Measurements from ENCODE around the gene SH3RF3.

Gene SH3RF3

GRCh38 chr2:109367683-109368082 lies 238.7 kb downstream of the SH3RF3 start:
- TF ChIP-seq POLR2A (IDR thresholded peaks at IDR 0.05; ENCODE audit: extremely low read depth, insufficient read length) (no peak), MAX (IDR thresholded peaks at IDR 0.05; ENCODE audit: low read depth, low read length) (no peak), MYC (IDR thresholded peaks at IDR 0.05; ENCODE audit: low read depth, low read length) (no peak)
- TF ChIP-seq, protein P1, sequence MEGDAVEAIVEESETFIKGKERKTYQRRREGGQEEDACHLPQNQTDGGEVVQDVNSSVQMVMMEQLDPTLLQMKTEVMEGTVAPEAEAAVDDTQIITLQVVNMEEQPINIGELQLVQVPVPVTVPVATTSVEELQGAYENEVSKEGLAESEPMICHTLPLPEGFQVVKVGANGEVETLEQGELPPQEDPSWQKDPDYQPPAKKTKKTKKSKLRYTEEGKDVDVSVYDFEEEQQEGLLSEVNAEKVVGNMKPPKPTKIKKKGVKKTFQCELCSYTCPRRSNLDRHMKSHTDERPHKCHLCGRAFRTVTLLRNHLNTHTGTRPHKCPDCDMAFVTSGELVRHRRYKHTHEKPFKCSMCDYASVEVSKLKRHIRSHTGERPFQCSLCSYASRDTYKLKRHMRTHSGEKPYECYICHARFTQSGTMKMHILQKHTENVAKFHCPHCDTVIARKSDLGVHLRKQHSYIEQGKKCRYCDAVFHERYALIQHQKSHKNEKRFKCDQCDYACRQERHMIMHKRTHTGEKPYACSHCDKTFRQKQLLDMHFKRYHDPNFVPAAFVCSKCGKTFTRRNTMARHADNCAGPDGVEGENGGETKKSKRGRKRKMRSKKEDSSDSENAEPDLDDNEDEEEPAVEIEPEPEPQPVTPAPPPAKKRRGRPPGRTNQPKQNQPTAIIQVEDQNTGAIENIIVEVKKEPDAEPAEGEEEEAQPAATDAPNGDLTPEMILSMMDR (IDR thresholded peaks at IDR 0.05; ENCODE audit: low read depth, low read length), result no peak
- no peak overlapping the region for H3K4me3 ChIP-seq (ENCODE audit: low read depth, low read length)
- no peak for DNase-seq (ENCODE audit: low read depth)

DNA sequence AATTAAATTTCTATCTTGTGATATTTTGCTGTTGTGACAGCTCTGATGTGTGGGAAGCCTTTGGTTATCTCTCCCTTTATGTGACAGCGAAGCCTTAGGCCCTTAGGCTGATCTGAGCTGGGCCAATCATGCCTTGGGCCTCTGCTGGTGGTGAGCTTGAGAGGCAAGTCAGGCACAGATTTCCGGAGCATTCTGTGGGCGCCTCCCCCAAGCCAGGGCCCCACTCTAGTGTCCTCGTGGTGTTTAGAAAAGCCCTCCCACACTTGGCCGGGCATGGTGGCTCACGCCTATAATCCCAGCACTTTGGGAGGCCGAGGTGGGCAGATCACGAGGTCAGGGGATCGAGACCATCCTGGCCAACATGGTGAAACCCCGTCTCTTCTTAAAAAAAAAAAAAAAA lies 239.8 kb downstream of the SH3RF3 start:
- DNase-seq (ENCODE audit: low read depth), result no peak
- TF ChIP-seq MAX (IDR thresholded peaks at IDR 0.05; ENCODE audit: low read depth, low read length), result no peak
- TF ChIP-seq MYC (IDR thresholded peaks at IDR 0.05; ENCODE audit: low read depth, low read length), result no peak
- TF ChIP-seq, protein P1 (IDR thresholded peaks at IDR 0.05; ENCODE audit: low read depth, low read length), result no peak
- TF ChIP-seq POLR2A (IDR thresholded peaks at IDR 0.05; ENCODE audit: extremely low read depth, insufficient read length), result no peak
- H3K4me3 ChIP-seq (ENCODE audit: low read depth, low read length), result no peak overlapping the region

GRCh38 chr2:109369671-109370191 lies 240.7 kb downstream of the SH3RF3 start:
- TF ChIP-seq MYC (IDR thresholded peaks at IDR 0.05; ENCODE audit: low read depth, low read length), result no peak
- TF ChIP-seq, protein P1 (IDR thresholded peaks at IDR 0.05; ENCODE audit: low read depth, low read length), result no peak
- no peak for TF ChIP-seq MAX (IDR thresholded peaks at IDR 0.05; ENCODE audit: low read depth, low read length)
- no peak for TF ChIP-seq POLR2A (IDR thresholded peaks at IDR 0.05; ENCODE audit: extremely low read depth, insufficient read length)
- no peak for DNase-seq (ENCODE audit: low read depth)
- no peak overlapping the region for H3K4me3 ChIP-seq (ENCODE audit: low read depth, low read length)

DNA sequence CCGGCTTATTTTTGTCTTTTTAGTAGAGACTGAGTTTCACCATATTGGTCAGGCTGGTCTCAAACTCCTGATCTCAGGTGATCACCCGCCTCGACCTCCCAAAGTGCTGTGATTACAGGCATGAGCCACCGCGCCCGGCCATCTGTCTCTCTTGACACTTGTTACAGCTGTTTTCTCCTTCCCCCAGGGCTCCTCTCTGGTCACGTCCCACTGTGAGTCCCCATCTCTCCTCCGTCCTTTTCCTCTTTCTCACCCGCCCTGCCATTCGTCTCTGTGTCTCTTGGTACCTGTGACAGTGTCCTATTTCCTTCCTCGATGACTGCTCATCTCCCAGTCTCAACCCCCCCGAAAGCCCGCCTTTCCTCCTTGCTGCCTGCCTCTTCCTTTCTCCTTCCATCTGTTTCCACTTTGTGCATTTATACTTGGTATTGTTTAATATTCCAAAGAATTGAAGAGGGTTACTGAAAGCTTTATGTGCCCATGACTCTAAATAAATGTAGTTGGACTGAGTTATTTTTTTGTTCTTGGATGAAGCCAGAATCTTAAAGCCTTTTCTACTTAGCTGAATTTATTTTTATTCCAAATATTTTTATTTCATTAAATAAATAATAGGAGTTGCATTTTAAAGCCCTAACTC lies 241.5 kb downstream of the SH3RF3 start:
- TF ChIP-seq MAX (IDR thresholded peaks at IDR 0.05; ENCODE audit: low read depth, low read length), result no peak
- no peak for DNase-seq (ENCODE audit: low read depth)

DNA sequence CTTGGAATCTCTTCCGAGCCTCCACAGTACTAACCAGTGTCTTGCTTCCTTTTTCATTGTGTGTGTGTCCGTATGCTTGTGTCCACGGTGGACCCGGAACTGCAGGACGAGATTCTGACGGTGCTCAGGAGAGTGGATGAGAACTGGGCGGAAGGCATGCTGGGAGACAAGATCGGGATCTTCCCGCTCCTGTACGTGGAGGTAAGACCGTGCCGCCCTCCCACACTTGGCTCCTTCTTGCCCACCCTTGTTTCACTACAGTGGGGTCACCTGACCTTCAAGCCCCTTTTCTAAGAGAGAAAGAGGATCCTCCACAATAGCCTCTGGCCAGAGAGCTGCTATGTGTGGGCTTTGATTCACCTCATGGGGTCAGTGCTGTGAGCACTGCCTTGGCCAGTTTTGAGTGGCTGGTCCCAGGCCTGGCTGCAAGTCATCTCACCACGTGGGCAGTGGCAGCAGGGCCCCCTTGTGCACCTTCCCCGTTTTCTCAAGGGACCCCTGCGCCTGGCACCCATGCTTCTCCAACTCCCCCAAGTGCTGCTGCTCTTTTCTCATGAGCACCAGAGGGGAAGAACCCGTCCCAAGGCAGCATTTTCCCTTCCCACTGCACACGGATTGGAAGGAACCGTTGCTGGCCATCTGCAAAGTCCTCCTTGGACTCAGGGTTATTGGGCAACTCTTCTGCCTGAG lies 242.6 kb downstream of the SH3RF3 start:
- no peak for DNase-seq (ENCODE audit: low read depth)
- TF ChIP-seq, protein P1 (IDR thresholded peaks at IDR 0.05; ENCODE audit: low read depth, low read length), result no peak
- TF ChIP-seq MYC (IDR thresholded peaks at IDR 0.05; ENCODE audit: low read depth, low read length) (no peak), MAX (IDR thresholded peaks at IDR 0.05; ENCODE audit: low read depth, low read length) (no peak), POLR2A (IDR thresholded peaks at IDR 0.05; ENCODE audit: extremely low read depth, insufficient read length) (no peak)
- no peak overlapping the region for H3K4me3 ChIP-seq (ENCODE audit: low read depth, low read length)

More for the DNA sequence above, 241.5 kb downstream of the SH3RF3 start:
- no peak overlapping the region for H3K4me3 ChIP-seq (ENCODE audit: low read depth, low read length)

GRCh38 chr2:109372171-109372568 lies 243.2 kb downstream of the SH3RF3 start:
- TF ChIP-seq MYC (IDR thresholded peaks at IDR 0.05; ENCODE audit: low read depth, low read length) (no peak), POLR2A (IDR thresholded peaks at IDR 0.05; ENCODE audit: extremely low read depth, insufficient read length) (no peak), MAX (IDR thresholded peaks at IDR 0.05; ENCODE audit: low read depth, low read length) (no peak)
- TF ChIP-seq, protein P1 (IDR thresholded peaks at IDR 0.05; ENCODE audit: low read depth, low read length), result no peak
- no peak for DNase-seq (ENCODE audit: low read depth)
- H3K4me3 ChIP-seq (ENCODE audit: low read depth, low read length), result no peak overlapping the region

Data from NB4 (cell line).